Measurements from ENCODE around the gene KCND2.

KCND2 gene

DNA sequence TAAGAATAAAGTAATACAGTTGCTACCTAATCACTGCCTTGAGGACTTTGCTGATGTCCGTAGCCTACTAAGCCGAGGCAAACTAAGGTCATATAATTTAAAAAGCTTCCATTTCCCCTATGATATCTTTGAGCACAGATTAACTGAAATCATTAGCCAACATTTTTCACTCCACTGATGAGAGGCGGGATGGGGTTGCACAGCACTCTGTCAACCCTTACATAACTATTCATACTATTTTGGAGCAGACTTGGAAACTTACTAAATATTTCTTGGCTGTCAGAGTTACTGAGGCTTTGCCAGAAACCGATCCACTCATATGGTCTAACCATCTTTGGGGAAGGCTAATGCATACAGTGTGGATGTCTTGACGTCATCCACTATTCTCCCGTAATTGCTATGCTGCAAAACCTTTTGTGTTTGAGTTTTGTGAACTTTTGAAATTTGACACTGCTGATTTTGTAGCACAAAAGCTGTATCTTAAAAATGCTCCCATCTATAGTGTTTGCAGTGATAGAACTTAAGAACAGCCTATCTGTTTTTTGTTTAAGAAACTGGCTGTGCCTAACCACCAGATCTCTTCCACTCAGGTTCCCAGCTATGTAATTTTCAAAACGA is 336.3 kb downstream of the KCND2 start:
- H3K4me3 ChIP-seq (ENCODE audit: low read depth, low read length): no peak overlapping the region
- no peak for DNase-seq (ENCODE audit: low read depth)
- TF ChIP-seq MYC (IDR thresholded peaks at IDR 0.05; ENCODE audit: low read depth, low read length): no peak
- no peak for TF ChIP-seq MAX (IDR thresholded peaks at IDR 0.05; ENCODE audit: low read depth, low read length)
- TF ChIP-seq POLR2A (IDR thresholded peaks at IDR 0.05; ENCODE audit: extremely low read depth, insufficient read length): no peak
- TF ChIP-seq, protein P1, sequence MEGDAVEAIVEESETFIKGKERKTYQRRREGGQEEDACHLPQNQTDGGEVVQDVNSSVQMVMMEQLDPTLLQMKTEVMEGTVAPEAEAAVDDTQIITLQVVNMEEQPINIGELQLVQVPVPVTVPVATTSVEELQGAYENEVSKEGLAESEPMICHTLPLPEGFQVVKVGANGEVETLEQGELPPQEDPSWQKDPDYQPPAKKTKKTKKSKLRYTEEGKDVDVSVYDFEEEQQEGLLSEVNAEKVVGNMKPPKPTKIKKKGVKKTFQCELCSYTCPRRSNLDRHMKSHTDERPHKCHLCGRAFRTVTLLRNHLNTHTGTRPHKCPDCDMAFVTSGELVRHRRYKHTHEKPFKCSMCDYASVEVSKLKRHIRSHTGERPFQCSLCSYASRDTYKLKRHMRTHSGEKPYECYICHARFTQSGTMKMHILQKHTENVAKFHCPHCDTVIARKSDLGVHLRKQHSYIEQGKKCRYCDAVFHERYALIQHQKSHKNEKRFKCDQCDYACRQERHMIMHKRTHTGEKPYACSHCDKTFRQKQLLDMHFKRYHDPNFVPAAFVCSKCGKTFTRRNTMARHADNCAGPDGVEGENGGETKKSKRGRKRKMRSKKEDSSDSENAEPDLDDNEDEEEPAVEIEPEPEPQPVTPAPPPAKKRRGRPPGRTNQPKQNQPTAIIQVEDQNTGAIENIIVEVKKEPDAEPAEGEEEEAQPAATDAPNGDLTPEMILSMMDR (IDR thresholded peaks at IDR 0.05; ENCODE audit: low read depth, low read length): no peak

DNA sequence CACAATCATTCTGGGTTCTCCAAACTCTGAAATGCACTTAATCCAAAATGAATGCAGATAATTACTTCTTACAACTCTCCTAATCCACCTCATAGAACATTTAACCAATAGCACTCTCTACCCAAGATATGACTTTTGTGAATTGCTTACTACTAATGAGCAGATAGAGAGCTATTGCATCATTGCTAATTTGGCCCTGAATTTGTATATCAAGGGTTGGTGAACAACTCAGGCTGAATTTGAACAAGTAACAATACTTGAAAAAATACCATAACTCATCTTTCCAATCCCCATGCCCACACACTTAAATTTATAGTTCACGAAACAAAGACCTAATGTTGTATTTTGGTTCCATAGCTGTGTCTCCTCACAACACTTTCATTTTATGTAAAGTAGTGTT is 339.0 kb downstream of the KCND2 start:
- no peak for DNase-seq (ENCODE audit: low read depth)
- TF ChIP-seq MAX (IDR thresholded peaks at IDR 0.05; ENCODE audit: low read depth, low read length): no peak
- TF ChIP-seq MYC (IDR thresholded peaks at IDR 0.05; ENCODE audit: low read depth, low read length): no peak
- TF ChIP-seq, protein P1 (IDR thresholded peaks at IDR 0.05; ENCODE audit: low read depth, low read length): no peak
- no peak for TF ChIP-seq POLR2A (IDR thresholded peaks at IDR 0.05; ENCODE audit: extremely low read depth, insufficient read length)
- H3K4me3 ChIP-seq (ENCODE audit: low read depth, low read length): no peak overlapping the region

- DNase-seq (ENCODE audit: low read depth): no peak
- TF ChIP-seq MYC (IDR thresholded peaks at IDR 0.05; ENCODE audit: low read depth, low read length): no peak
- TF ChIP-seq MAX (IDR thresholded peaks at IDR 0.05; ENCODE audit: low read depth, low read length): no peak
- no peak for TF ChIP-seq POLR2A (IDR thresholded peaks at IDR 0.05; ENCODE audit: extremely low read depth, insufficient read length)
- TF ChIP-seq, protein P1 (IDR thresholded peaks at IDR 0.05; ENCODE audit: low read depth, low read length): no peak
- H3K4me3 ChIP-seq (ENCODE audit: low read depth, low read length): no peak overlapping the region
Measured at GRCh38 chr7:120615703-120616102, 342.7 kb downstream of the KCND2 start.

DNA sequence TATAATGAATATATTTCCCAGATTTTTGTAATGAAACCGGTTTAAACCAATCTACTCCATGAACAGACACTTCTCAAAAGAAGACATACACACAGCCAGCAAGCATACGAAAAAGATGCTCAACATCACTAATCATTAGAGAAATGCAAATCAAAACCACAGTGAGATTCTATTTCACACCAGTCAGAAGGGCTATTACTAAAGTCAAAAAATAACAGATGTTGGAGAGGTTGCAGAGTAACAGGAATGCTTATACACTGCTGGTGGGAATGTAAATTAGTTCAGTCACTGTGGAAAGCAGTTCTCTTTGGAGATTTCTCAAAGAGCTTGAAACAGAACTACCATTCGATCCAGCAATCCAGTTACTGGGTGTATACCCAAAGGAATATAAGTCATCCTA is 344.3 kb downstream of the KCND2 start:
- TF ChIP-seq MAX (IDR thresholded peaks at IDR 0.05; ENCODE audit: low read depth, low read length): no peak
- TF ChIP-seq, protein P1 (IDR thresholded peaks at IDR 0.05; ENCODE audit: low read depth, low read length): no peak
- TF ChIP-seq POLR2A (IDR thresholded peaks at IDR 0.05; ENCODE audit: extremely low read depth, insufficient read length): no peak
- no peak for TF ChIP-seq MYC (IDR thresholded peaks at IDR 0.05; ENCODE audit: low read depth, low read length)
- H3K4me3 ChIP-seq (ENCODE audit: low read depth, low read length): no peak overlapping the region
- DNase-seq (ENCODE audit: low read depth): no peak

- no peak for TF ChIP-seq POLR2A (IDR thresholded peaks at IDR 0.05; ENCODE audit: extremely low read depth, insufficient read length)
- no peak for DNase-seq (ENCODE audit: low read depth)
- no peak overlapping the region for H3K4me3 ChIP-seq (ENCODE audit: low read depth, low read length)
Measured at GRCh38 chr7:120628251-120628650, 355.3 kb downstream of the KCND2 start.

- H3K4me3 ChIP-seq (ENCODE audit: low read depth, low read length): no peak overlapping the region
- DNase-seq (ENCODE audit: low read depth): no peak
- TF ChIP-seq POLR2A (IDR thresholded peaks at IDR 0.05; ENCODE audit: extremely low read depth, insufficient read length) (no peak), MYC (IDR thresholded peaks at IDR 0.05; ENCODE audit: low read depth, low read length) (no peak), MAX (IDR thresholded peaks at IDR 0.05; ENCODE audit: low read depth, low read length) (no peak)
- TF ChIP-seq, protein P1 (IDR thresholded peaks at IDR 0.05; ENCODE audit: low read depth, low read length): no peak
Measured at GRCh38 chr7:120639884-120640283, 366.9 kb downstream of the KCND2 start.

Data from NB4 (cell line).